Activated CD8-positive, alpha-beta memory T cell treated with anti-CD3 and anti-CD28 coated beads for 36 hours (primary cell): ENCODE measurements around the gene DDX39A. TPM values are rescaled to one million over a fixed set of nuclear protein-coding genes. Genes with fewer than 3 reads are reported as not detected.

ENCODE experiments used
- CTCF ChIA-PET: fragments of 350-600 bp; sonication (Branson Sonifier 250); formaldehyde crosslinking; loops from one replicate; lab custom pipeline; 2021; ENCODE audit warnings: antibody characterized with exemption; lab: Charles Lee
- POLR2A ChIA-PET: fragments of 350-600 bp; sonication (Branson Sonifier 250); formaldehyde crosslinking; loops from one replicate; lab custom pipeline; 2021; ENCODE audit warnings: antibody characterized with exemption; lab: Charles Lee
- total RNA-seq, 2 experiments: library from RNA; stranded (reverse); gene quantifications; one replicate each; pipeline ENCODE4 v1.2.3, GENCODE V29; 2021

Gene DDX39A
- total RNA-seq, 2 experiments from 2014 or later = 276 to 286 TPM

GRCh38 chr19:14412996-14413692 is 6.0 kb downstream of the DDX39A start:
- POLR2A ChIA-PET = interaction anchor here (0.6 kb wide), 1 partner anchor 14 kb away, joined by 5 read pairs; no protein-coding TSS in a partner anchor

GRCh38 chr19:14412324-14412995 is 6.7 kb downstream of the DDX39A start:
- POLR2A ChIA-PET = no interaction called here
- CTCF ChIA-PET = interaction anchor here (2.9 kb wide), 1 partner anchor 64 kb away, joined by 9 read pairs; no protein-coding TSS in a partner anchor

More at GRCh38 chr19:14412996-14413692, 6.0 kb downstream of the DDX39A start:
- CTCF ChIA-PET = interaction anchor here (1.4 to 2.9 kb wide), 2 partner anchors 51 to 65 kb away, joined by 4 to 9 read pairs; no protein-coding TSS in a partner anchor

GRCh38 chr19:14411938-14412245 is 7.2 kb downstream of the DDX39A start:
- POLR2A ChIA-PET = interaction anchor here (0.6 kb wide), 1 partner anchor 54 kb away, joined by 6 read pairs; no protein-coding TSS in a partner anchor
- CTCF ChIA-PET = interaction anchor here (0.6 to 1.0 kb wide), 2 partner anchors 19 to 26 kb away, joined by 3 read pairs; no protein-coding TSS in a partner anchor

- ChIA-PET POLR2A (interaction anchor here (0.6 kb wide), 1 partner anchor 53 kb away, joined by 6 read pairs; no protein-coding TSS in a partner anchor), CTCF (interaction anchor here (0.6 to 1.0 kb wide), 4 partner anchors 20 to 131 kb away, joined by 3 to 4 read pairs (median 3); partner anchors contain the start of gene PKN1)
Measured at GRCh38 chr19:14411161-14411937, 7.8 kb downstream of the DDX39A start.

- CTCF ChIA-PET = interaction anchor here (0.6 to 2.3 kb wide), 5 partner anchors 25 to 61 kb away, joined by 3 to 8 read pairs (median 5); no protein-coding TSS in a partner anchor
Measured at GRCh38 chr19:14410091-14411051, 8.8 kb downstream of the DDX39A start.

GRCh38 chr19:14409146-14410023 is 9.8 kb downstream of the DDX39A start:
- POLR2A ChIA-PET = interaction anchor here (0.6 to 1.4 kb wide), 3 partner anchors 28 to 273 kb away, joined by 3 to 7 read pairs (median 4); partner anchors contain the start of gene ADGRE5
- CTCF ChIA-PET = interaction anchor here (0.6 to 2.3 kb wide), 4 partner anchors 25 to 60 kb away, joined by 3 to 8 read pairs (median 6); no protein-coding TSS in a partner anchor

More at GRCh38 chr19:14410091-14411051, 8.8 kb downstream of the DDX39A start:
- POLR2A ChIA-PET = interaction anchor here (0.6 to 1.4 kb wide), 3 partner anchors 11 to 274 kb away, joined by 3 to 7 read pairs (median 3); partner anchors contain the start of gene ADGRE5

GRCh38 chr19:14408491-14409145 is 10.5 kb downstream of the DDX39A start:
- ChIA-PET CTCF (interaction anchor here (1.8 to 2.3 kb wide), 2 partner anchors 26 to 59 kb away, joined by 5 to 6 read pairs; no protein-coding TSS in a partner anchor), POLR2A (interaction anchor here (0.6 to 1.4 kb wide), 3 partner anchors 27 to 49 kb away, joined by 4 to 7 read pairs (median 4); partner anchors contain the start of gene ADGRE5)

- ChIA-PET CTCF (interaction anchor here (1.4 to 3.7 kb wide), 3 partner anchors 44 to 191 kb away, joined by 4 to 67 read pairs (median 5); no protein-coding TSS in a partner anchor), POLR2A (interaction anchor here (0.6 to 1.1 kb wide), 3 partner anchors 30 to 185 kb away, joined by 4 to 6 read pairs (median 4); no protein-coding TSS in a partner anchor)
Measured at GRCh38 chr19:14407605-14408484, 11.3 kb downstream of the DDX39A start.

GRCh38 chr19:14406645-14407401 is 12.3 kb downstream of the DDX39A start:
- CTCF ChIA-PET = interaction anchor here (0.7 to 3.7 kb wide), 21 partner anchors 8 to 333 kb away, joined by 3 to 67 read pairs (median 7); partner anchors contain the start of genes ADGRE5 and ASF1B
- POLR2A ChIA-PET = interaction anchor here (0.6 to 1.8 kb wide), 8 partner anchors 11 to 270 kb away, joined by 3 to 6 read pairs (median 4); partner anchors contain the start of genes ADGRE5 and ASF1B

GRCh38 chr19:14405758-14406644 is 13.1 kb downstream of the DDX39A start:
- POLR2A ChIA-PET = interaction anchor here (0.5 to 1.8 kb wide), 8 partner anchors 9 to 270 kb away, joined by 3 to 6 read pairs (median 4); partner anchors contain the start of genes ADGRE5 and ASF1B
- CTCF ChIA-PET = interaction anchor here (0.7 to 3.7 kb wide), 25 partner anchors 9 to 332 kb away, joined by 3 to 67 read pairs (median 5); partner anchors contain the start of genes ADGRE5 and ASF1B

GRCh38 chr19:14405380-14405757 is 13.8 kb downstream of the DDX39A start:
- CTCF ChIA-PET = interaction anchor here (0.7 to 3.7 kb wide), 18 partner anchors 10 to 67 kb away, joined by 3 to 67 read pairs (median 7); partner anchors contain the start of gene ADGRE5
- POLR2A ChIA-PET = interaction anchor here (0.5 to 1.8 kb wide), 5 partner anchors 10 to 44 kb away, joined by 3 to 6 read pairs (median 4); partner anchors contain the start of gene ADGRE5

- ChIA-PET CTCF (interaction anchor here (0.7 to 3.7 kb wide), 7 partner anchors 10 to 431 kb away, joined by 3 to 67 read pairs (median 4); no protein-coding TSS in a partner anchor), POLR2A (no interaction called here)
Measured at GRCh38 chr19:14404312-14404711, 14.8 kb downstream of the DDX39A start.
